Testis (tissue), 2 donors: Measurements from ENCODE around the gene GPC6.

Experiments
- POLR2A ChIP-seq: fragments of 450-650 bp; IDR thresholded peaks from one replicate; pipeline ENCODE4 v1.6.1; 2017; ENCODE audit warnings: antibody characterized with exemption, mild to moderate bottlenecking, moderate library complexity
- TF ChIP-seq, protein P1 (sequence below), 3 experiments: fragments of 450-650 bp in 2 of 3; fragments of 200-600 bp in 1 of 3; sonication (generic) in 1 of 3; IDR thresholded peaks; one replicate each; pipeline ENCODE4 v1.5.1; 2016 to 2019; ENCODE audit warnings: antibody characterized with exemption in 3 of 3, mild to moderate bottlenecking in 2 of 3, moderate library complexity in 1 of 3

DNA sequence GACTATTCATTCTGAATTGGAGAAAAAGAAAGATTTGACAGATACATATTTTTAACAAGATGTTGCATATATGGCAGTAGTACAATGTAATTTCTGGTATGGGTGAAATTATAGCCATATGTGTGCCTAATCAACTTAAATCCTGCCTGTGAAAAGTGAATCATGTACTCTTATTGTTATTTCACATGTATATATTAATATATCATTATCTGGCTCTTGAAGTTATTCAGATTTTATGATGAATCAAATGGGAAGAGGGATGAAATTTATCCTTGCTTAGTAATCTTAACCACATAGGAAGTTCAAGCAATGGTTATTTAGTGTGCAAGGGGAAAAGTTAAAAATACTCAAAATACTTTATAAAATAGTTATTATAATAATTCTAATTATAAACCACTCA, 80.5 kb downstream of the GPC6 start:
- TF ChIP-seq, protein P1, sequence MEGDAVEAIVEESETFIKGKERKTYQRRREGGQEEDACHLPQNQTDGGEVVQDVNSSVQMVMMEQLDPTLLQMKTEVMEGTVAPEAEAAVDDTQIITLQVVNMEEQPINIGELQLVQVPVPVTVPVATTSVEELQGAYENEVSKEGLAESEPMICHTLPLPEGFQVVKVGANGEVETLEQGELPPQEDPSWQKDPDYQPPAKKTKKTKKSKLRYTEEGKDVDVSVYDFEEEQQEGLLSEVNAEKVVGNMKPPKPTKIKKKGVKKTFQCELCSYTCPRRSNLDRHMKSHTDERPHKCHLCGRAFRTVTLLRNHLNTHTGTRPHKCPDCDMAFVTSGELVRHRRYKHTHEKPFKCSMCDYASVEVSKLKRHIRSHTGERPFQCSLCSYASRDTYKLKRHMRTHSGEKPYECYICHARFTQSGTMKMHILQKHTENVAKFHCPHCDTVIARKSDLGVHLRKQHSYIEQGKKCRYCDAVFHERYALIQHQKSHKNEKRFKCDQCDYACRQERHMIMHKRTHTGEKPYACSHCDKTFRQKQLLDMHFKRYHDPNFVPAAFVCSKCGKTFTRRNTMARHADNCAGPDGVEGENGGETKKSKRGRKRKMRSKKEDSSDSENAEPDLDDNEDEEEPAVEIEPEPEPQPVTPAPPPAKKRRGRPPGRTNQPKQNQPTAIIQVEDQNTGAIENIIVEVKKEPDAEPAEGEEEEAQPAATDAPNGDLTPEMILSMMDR (IDR thresholded peaks at IDR 0.05): no peak
- TF ChIP-seq POLR2A: no peak
